ENCODE data around the gene HERC2. TPM values are rescaled to one million over a fixed set of nuclear protein-coding genes. Genes with fewer than 3 reads are reported as not detected.

Gene HERC2
- total RNA-seq, 3 donors from 2014 or later: 61.2 to 109 (median 73.9) TPM

DNA sequence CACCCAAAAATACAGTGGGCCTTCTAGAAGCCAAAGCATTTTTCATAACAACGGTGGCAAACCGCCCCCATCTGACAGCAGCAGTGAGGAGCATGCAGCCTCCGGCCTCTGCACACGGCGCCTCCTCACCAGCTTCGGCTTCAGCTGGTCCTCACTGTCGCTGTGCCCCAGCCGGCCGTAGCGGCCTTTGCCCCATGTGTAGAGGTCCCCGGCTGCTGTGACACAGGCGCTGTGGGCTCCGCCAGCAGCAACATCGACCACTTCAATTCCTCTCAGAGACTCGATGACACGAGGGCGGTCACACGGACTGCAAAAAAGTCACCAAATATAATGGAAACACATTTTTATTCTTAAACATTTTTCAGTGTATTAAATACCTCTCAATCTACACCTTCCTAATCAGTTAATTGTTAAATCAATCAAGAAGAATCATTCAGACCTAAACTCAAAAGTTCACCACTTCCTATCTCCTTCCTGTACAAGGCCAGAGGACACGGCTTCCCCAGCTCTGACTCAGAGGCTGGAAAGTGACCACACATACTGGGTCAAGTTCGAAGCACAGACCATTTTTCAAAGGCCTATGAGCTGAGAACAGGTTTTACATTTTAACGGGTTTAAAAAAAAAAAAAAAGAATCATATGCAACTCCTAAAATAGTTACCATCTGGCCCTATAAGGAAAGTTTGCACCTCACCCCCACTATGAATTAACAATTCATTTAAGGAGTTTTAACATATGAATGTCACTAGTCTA, 189.3 kb downstream of the HERC2 start:
- intact Hi-C loops (cut with DNase I, micrococcal nuclease): no loop called here
- Histone ChIP-seq H3K9me3 (no peaks in the 10 kb centered on the region), H3K4me3 (no peak overlapping the region), H3K4me1 (ENCODE audit: low read depth) (no peaks in the 10 kb centered on the region), H3K36me3 (ENCODE audit: low read depth) (no peaks in the 10 kb centered on the region)
- DNase-seq (no peak), ATAC-seq (no peak)
- TF ChIP-seq, protein P1, sequence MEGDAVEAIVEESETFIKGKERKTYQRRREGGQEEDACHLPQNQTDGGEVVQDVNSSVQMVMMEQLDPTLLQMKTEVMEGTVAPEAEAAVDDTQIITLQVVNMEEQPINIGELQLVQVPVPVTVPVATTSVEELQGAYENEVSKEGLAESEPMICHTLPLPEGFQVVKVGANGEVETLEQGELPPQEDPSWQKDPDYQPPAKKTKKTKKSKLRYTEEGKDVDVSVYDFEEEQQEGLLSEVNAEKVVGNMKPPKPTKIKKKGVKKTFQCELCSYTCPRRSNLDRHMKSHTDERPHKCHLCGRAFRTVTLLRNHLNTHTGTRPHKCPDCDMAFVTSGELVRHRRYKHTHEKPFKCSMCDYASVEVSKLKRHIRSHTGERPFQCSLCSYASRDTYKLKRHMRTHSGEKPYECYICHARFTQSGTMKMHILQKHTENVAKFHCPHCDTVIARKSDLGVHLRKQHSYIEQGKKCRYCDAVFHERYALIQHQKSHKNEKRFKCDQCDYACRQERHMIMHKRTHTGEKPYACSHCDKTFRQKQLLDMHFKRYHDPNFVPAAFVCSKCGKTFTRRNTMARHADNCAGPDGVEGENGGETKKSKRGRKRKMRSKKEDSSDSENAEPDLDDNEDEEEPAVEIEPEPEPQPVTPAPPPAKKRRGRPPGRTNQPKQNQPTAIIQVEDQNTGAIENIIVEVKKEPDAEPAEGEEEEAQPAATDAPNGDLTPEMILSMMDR (IDR thresholded peaks at IDR 0.05): no peak

DNA sequence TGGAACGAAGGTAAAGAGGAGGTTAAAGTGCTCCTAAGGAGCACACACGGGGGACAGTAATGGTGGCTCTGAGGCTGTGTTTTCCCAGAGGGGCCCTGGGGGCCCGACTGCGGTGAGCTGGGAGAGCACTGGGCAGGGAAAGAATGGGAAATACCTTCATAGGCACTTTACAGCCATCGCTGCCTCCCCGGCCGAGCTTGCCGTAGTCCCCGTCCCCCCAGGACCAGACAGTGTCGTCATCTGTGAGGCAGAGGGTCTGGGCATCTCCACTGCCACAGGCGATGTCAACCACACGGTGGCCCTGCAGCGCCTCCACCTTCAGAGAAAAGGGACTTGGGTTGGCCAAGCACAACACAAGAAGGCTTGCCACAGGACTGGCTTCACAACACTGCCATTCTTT, 190.0 kb downstream of the HERC2 start:
- ATAC-seq (no peak), DNase-seq (no peak)
- H3K9me3 ChIP-seq: no peaks in the 10 kb centered on the region
- H3K4me3 ChIP-seq: no peak overlapping the region
- no peaks in the 10 kb centered on the region for H3K36me3 ChIP-seq (ENCODE audit: low read depth)
- intact Hi-C loops (cut with DNase I, micrococcal nuclease): no loop called here
- TF ChIP-seq, protein P1 (IDR thresholded peaks at IDR 0.05): no peak
- no peaks in the 10 kb centered on the region for H3K4me1 ChIP-seq (ENCODE audit: low read depth)

GRCh38 chr15:28131400-28131799, 190.6 kb downstream of the HERC2 start:
- intact Hi-C loops (cut with DNase I, micrococcal nuclease): no loop called here
- no peaks in the 10 kb centered on the region for H3K36me3 ChIP-seq (ENCODE audit: low read depth)

DNA sequence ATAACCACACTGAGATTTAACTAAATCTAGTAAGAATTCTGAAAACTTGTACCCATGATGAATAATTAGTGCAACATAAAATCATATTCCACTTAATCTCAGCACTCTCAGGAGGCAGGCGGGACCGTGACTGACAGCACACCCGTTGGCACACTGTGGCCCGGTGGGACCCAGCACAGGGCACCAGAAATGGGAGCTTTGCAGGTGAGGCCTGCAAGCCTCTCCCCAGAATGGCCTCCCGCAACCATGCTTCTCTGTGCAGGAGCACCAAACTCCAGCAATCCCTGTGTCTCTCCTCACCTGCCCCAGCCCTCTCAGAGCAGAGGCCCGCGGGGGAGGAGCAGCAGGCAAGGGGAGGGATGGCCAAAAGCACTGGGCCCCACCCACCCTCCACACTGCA, 191.3 kb downstream of the HERC2 start:
- DNase-seq (no peak), ATAC-seq (no peak)
- no peaks in the 10 kb centered on the region for H3K9me3 ChIP-seq
- H3K4me3 ChIP-seq: no peak overlapping the region
- intact Hi-C loops (cut with DNase I, micrococcal nuclease): no loop called here
- no peaks in the 10 kb centered on the region for H3K4me1 ChIP-seq (ENCODE audit: low read depth)
- no peaks in the 10 kb centered on the region for H3K36me3 ChIP-seq (ENCODE audit: low read depth)
- TF ChIP-seq, protein P1 (IDR thresholded peaks at IDR 0.05): no peak

More at GRCh38 chr15:28131400-28131799, 190.6 kb downstream of the HERC2 start:
- Histone ChIP-seq H3K4me1 (ENCODE audit: low read depth) (no peaks in the 10 kb centered on the region), H3K4me3 (no peak overlapping the region), H3K9me3 (no peaks in the 10 kb centered on the region)
- ATAC-seq: no peak
- DNase-seq: no peak
- TF ChIP-seq, protein P1 (IDR thresholded peaks at IDR 0.05): no peak

GRCh38 chr15:28129231-28129848, 192.6 kb downstream of the HERC2 start:
- intact Hi-C loops (cut with DNase I, micrococcal nuclease): loop anchor here in 1 of 2 donors (10.0 kb wide), 1 partner anchor 105 kb away; no protein-coding TSS in a partner anchor

More at GRCh38 chr15:28129231-28129848, 192.6 kb downstream of the HERC2 start:
- no peaks in the 10 kb centered on the region for H3K36me3 ChIP-seq (ENCODE audit: low read depth)
- H3K4me3 ChIP-seq: no peak overlapping the region
- H3K4me1 ChIP-seq (ENCODE audit: low read depth): no peaks in the 10 kb centered on the region
- no peaks in the 10 kb centered on the region for H3K9me3 ChIP-seq
- peak; percentile 10 for ATAC-seq
- DNase-seq: no peak
- TF ChIP-seq, protein P1 (IDR thresholded peaks at IDR 0.05): no peak

All from mucosa of descending colon (tissue), 3 donors.